IPS-NIHi11 (cell line): ENCODE data around the gene ZNF200.
"Not testable (repeated sequence)": the region's sequence is repeated elsewhere in the genome, so short reads cannot be mapped to it uniquely, and the experiment has no call there.

Experiments used
- DNase-seq: peaks from one replicate; pipeline ENCODE4 v3.0.0; 2012; ENCODE audit warnings: mixed read lengths, low spot score

Gene ZNF200

GRCh38 chr16:3234857-3235561 is at the start of gene ZNF200:
Gene ZNF200, minus strand, starts transcription at chr16:3235158. Its CDS starts 1,403 bp downstream, at chr16:3233755.
- peak; percentile 98 for DNase-seq

DNA sequence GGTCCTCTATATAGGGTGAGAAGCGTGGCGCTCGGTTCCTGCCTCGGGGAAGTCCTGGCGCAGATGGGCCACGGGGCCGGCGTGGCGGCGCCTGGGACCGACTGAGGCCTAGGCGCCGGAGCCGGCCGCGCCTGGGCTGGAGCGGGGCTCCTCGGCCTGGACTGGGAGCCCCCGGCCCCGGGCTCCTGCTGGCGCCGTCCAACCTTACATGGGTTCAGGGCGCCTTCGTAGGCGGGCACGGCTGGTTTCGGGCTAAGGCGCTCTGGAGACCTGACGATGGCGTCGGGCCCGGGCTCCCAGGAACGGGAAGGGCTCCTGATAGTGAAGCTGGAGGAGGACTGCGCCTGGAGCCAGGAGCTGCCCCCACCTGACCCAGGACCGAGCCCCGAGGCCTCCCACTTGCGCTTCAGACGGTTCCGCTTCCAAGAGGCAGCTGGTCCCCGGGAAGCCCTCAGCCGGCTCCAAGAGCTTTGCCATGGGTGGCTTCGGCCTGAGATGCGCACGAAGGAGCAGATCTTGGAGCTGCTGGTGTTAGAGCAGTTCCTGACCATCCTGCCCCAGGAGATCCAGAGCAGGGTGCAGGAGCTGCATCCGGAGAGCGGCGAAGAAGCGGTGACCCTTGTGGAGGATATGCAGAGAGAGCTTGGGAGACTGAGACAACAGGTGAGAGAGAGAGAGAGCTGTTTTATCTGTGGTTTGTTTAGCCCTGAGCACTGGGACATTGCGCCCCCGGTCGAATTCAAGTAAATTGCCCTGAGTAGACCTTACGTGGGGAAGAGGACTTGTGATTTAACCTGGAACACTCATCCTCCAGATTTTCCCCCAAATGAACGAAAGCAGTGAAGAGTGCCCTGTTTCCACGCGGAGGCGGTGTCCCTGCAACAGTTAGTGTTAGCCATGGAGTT is 48.8 kb upstream of the ZNF200 start:
- DNase-seq = no peak

DNA sequence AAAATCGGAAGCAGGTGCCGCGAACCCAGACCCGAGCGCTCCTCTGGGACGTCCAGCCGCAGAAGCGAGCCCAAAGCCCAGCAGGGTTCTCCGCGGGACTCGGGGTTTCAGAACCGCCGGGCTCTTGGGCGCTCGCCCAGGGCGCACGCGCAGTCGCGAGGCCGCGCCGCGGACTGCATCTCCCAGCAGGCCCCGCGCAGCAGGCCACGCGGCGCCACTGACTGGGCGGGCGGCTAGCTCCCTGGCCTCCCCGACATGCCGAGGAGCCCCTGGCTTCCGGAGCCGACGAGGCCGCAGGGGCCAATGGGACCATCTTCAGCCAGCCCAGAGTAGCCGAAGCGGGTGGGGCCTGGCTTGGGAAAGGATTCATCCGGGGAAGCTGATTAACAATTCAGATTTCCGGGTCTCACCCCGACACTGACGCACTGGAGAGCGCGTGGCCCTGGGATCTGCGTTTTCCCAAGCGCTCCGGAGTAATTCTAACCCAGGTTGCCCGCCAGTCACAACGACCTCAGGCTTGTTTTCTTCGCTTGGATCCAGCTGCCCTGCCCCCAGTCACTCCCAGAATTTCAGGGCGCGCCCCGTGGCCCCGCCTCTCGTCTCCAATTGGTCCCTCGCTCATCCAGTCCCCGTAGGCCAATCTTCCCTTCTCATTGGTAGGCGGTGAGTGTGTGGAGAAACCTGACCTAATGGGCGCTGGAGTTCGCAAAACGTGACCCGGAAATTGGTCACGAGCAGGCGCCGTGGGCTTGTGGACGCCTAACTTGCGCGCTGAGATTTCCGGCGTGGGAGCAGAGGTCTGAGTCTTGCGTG is 48.0 kb upstream of the ZNF200 start, which contains the start of gene ZNF263:
TSS of gene ZNF263 (plus strand) at position 762 of the 813 bp plus-strand sequence. CDS start 328 bp downstream, outside the sequence.
- DNase-seq = peak; percentile 94

DNA sequence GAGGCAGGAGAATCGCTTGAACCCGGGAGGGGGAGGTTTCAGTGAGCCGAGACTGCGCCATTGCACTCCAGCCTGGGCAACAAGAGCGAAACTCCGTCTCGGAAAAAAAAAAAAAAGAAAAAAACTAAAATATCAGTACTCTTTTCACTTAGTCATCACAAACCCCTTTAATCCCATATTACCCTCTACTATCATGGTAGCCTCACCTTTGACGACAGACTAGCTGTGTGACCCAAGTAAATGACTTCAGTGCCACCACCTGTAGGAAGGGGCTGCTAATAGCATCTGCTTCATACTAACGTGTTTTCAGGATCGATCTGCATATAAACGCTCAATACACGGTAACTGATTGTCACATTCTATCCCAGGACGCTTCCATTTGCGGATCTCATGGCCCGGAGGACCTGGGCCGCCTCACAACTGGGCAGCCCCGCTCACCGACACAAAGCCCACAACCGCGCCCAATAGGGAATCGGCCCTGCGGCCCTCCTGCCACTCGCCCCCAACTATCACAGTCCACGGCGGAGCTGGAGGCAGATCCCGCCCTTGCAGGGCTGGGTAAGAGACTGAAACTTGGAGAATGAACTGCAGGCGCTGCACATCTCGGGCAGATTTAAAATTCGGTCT is 47.3 kb upstream of the ZNF200 start:
- peak; percentile 78 for DNase-seq

GRCh38 chr16:3281222-3281820 is 46.4 kb upstream of the ZNF200 start:
- no peak for DNase-seq

GRCh38 chr16:3276679-3277078 is 41.7 kb upstream of the ZNF200 start:
- DNase-seq = no peak

- DNase-seq = no peak
These were observed 40.0 kb upstream of the ZNF200 start for GRCh38 chr16:3274947-3275346.

- no peak for DNase-seq
These were observed 39.5 kb upstream of the ZNF200 start for GRCh38 chr16:3274490-3274889.

DNA sequence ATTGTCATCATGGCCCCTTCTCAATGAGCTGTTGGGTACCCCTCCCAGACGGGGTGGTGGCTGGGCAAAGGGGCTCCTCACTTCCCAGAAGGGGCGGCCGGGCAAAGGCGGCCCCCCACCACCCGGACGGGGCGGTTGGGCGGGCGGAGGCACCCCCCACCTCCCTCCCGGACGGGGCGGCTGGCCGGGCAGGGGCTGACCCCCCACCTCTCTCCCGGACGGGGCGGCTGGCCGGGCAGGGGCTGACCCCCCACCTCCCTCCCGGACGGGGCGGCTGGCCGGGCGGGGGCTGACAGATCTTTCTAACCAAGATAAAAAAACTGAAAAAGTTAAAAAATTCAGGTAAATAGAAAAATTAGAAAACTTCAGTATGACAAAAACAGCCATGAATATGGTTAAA is 36.3 kb upstream of the ZNF200 start:
- not testable (repeated sequence) for DNase-seq

- DNase-seq = not testable (repeated sequence)
These were observed 35.8 kb upstream of the ZNF200 start for GRCh38 chr16:3270718-3271117.

- DNase-seq = no peak
These were observed 33.3 kb upstream of the ZNF200 start for GRCh38 chr16:3268294-3268693.

DNA sequence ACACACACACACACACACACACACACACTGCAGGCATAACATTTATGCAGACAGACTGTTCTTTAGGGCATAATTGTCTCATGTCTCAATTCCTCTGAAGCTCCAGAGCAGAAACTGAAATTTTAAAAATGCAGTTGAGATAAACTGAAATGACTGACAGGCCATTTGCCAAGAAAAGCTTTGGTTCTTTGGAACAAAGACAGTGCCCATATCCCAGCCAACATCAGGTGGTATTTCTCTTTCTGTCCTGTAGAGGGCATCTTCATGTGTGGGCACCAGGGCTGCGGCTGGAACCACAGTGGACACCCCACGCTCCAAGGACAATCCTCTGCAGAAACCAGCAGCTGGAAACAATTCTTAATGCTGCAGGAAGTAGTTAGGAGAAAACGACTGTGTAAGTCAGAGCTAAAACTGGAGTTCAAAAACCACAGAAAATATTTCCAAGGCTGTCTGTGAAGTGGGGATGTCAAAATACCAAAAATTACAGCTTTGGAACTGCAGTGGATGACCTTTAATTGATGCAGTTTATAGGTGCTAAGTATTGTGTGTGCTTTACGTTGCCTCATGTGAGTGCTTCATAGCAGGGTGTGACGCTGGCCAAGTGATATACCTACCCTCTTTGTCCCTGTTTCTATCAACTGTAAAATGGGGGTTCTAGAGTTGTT is 32.0 kb upstream of the ZNF200 start:
- DNase-seq = peak; percentile 38

DNA sequence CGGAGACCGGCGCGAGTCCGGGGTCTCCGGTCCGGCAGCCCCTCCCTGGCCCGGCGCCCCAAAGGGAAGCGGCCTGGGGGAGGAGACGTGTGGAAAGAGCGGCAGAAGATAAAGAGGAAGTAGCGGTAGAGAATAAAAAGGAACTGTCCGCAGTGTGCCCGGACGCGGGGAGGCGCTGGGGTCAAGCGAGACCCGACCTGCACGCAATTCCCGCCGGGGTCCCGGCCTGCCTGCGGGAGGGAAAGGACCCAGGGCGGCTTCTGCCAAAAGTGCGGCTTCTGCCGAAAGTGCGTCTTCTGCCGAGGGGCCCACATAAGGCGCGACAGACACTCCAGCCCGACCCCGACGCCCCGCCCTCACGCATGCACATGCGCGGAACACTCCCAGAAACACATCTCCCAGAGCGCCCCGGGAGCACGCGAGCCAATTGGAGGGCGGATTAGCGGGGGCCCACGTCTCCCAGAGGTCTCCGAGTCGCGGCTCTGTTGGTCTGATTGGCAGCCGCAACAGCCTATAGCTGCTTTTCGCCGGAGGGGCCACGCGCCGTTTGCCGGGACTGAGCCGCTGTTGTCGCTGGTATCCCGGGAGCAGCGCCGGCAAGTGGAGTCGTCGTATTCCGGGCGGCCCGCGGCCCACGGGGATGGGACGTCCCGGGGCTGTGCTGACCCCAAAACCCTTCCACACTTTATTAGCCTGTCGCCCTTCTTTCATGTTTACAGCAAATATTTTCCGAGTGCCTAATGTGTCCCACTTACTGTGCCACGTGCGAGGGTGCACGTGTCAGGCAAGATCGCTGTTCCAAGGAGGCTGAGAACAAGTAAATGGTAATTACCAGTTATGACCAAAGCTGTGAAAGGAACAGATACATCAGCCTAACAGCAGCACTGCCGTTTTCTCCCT is 29.4 kb upstream of the ZNF200 start:
- peak; percentile 95 for DNase-seq

GRCh38 chr16:3262517-3262916 is 27.6 kb upstream of the ZNF200 start:
- no peak for DNase-seq

DNA sequence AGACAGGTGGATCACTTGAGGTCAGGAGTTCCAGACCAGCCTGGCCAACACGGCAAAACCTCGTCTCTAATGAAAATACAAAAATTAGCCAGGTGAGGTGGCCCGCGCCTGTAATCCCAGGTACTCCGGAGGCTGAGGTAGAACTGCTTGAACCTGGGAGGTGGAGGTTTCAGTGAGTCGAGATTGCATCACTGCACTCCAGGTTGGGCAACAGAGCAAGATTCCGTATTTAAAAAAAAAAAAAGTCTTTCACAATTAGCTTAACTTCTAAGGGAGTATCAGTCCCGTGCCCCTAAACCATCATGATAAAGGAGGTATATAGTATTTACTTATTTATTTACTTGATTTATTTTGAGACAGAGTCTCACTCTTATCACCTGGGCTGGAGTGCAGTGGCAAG is 24.9 kb upstream of the ZNF200 start:
- no peak for DNase-seq

DNA sequence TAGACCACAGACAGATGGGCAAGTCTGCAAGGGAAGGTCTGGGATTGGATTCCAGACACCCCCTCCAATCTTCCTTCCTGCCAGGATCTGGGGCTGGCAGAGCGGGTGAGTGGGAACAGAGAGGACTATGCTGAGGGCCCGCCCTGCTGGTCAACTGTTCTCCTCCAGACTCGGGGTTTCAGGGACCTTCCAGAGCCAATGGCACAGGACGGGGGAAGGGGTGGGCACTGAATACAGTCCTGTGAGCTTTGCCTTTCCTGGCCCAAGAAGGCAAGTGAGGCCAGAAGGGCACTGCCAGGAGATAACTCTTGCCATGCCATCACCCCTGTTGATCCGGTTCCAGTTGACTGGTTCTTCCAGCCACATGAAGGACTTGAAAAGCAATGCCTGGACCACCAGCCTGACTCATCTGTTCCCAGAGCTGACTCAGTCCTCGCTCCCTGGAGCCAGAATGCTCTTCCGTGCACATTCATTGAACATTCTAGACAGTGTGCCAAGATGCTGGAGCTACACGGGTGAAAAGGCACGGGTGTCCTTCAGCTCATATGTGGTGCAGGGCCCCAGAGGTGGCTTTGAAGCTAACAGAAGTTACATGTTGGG is 22.0 kb upstream of the ZNF200 start:
- DNase-seq = no peak

- DNase-seq = no peak
These were observed 21.3 kb upstream of the ZNF200 start, which contains the start of gene MEFV for GRCh38 chr16:3256146-3256865. Gene MEFV, minus strand, starts transcription at chr16:3256633. Its CDS starts 46 bp downstream, at chr16:3256587.

DNA sequence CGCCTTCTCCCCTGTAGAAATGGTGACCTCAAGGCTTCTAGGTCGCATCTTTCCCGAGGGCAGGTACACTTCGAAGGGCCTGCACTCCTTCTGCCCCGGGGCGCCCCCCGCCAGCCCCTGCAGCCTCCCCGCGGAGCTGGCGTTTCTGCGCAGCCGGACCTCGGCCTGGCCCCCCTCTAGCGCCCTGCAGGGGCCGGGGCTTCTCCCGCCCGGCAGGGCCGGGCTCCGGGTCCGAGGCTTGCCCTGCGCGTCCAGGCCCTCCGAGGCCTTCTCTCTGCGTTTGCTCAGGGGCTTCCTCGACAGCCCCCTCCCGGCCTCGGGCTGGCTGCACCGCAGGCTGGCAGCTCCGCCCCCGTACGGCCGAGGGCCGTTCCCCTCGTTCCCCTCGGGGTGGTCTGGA is 19.4 kb upstream of the ZNF200 start:
- no peak for DNase-seq
